Measurements from ENCODE around the gene SLIT3.
A peak's percentile ranks its signal among the peaks of the same experiment; 100 is the strongest.

SLIT3 gene

DNA sequence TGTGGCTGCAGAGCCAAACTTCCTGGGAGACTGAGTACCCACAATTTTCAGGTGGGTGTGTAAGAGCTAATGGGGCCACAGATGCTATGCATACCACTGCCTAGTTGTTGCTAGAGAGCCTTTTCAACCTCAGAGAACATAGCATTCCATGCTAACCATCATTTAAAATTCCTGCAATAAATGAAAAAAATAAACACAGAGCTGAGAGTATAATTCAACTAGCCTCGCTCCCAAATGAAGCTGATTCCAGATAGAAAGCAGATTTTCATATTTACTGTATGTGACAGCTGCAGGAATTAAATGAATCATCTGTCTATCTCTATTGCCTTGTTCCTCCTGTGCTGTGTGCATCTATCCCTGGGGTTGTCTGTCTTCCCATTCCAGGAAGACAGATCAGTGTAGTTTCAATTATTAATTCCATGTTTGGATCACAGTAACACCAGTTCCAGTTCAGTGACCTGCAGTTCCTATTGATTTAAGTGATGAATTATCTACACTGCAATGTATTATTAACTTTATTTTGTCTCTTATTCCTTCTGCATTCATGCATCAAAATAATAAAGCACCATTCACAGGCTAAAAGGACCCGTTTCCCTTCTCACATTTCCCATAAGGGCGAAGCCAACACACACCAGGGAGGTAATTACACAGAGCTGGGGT, 324.5 kb downstream of the SLIT3 start:
- no peaks in the 10 kb centered on the region for H3K9me3 ChIP-seq (ENCODE audit: control insufficient read depth, insufficient read depth, low read depth, low read length)
- CTCF ChIA-PET: no interaction called here
- no peak overlapping the region for H3K4me3 ChIP-seq (ENCODE audit: low read depth, low read length)
- POLR2A ChIA-PET: no interaction called here
- TF ChIP-seq ZSCAN23 (tag by site-specific recombination; IDR thresholded peaks at IDR 0.05): no peak
- TF ChIP-seq YY1 (tag by site-specific recombination; IDR thresholded peaks at IDR 0.05): no peak
- no peak for TF ChIP-seq ZBTB7A (tag by site-specific recombination; IDR thresholded peaks at IDR 0.05; ENCODE audit: low read depth)
- no peak for TF ChIP-seq ZNF214 (tag by site-specific recombination; IDR thresholded peaks at IDR 0.05; ENCODE audit: borderline replicate concordance)
- TF ChIP-seq, protein P1, sequence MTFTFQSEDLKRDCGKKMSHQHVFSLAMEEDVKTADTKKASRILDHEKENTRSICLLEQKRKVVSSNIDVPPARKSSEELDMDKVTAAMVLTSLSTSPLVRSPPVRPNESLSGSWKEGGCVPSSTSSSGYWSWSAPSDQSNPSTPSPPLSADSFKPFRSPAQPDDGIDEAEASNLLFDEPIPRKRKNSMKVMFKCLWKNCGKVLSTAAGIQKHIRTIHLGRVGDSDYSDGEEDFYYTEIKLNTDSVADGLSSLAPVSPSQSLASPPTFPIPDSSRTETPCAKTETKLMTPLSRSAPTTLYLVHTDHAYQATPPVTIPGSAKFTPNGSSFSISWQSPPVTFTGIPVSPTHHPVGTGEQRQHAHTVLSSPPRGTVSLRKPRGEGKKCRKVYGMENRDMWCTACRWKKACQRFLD (tag by site-specific recombination; IDR thresholded peaks at IDR 0.05): no peak
- TF ChIP-seq ZNF335 (tag by site-specific recombination; conservative IDR thresholded peaks at IDR 0.05): no peak
- no peaks in the 10 kb centered on the region for H3K36me3 ChIP-seq (ENCODE audit: control insufficient read depth in 2 of 2, insufficient read depth in 1 of 2, low read length in 2 of 2)
- H3K27ac ChIP-seq (ENCODE audit: extremely low read depth, low read depth, low read length): no peak overlapping the region
- 0 out of 2 replicates have a peak, but pooled peaks cover 4% of the 10 kb centered on the region for H3K4me1 ChIP-seq (ENCODE audit: control insufficient read depth, insufficient read depth, low read length)

DNA sequence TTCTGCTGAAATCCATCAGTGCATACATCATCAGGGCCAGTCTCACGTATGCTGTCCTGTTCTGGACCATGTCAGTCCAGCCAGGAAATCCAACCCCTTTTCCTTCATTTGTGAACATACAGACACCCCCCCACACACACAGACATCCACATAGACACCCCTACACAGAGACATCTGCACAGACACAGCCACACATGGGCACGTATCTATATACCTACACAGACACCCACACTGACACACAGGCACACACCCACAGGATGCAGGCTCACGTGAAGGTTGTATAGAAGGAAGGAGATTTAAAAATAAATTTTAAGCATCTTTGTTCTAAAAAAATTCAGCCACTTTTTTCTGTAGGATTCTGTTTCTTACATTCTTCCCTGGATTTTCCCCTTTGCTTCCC, 325.6 kb downstream of the SLIT3 start:
- Histone ChIP-seq H3K9me3 (ENCODE audit: control insufficient read depth, insufficient read depth, low read depth, low read length) (no peaks in the 10 kb centered on the region), H3K36me3 (ENCODE audit: control insufficient read depth in 2 of 2, insufficient read depth in 1 of 2, low read length in 2 of 2) (no peaks in the 10 kb centered on the region), H3K27ac (ENCODE audit: extremely low read depth, low read depth, low read length) (no peak overlapping the region), H3K4me1 (ENCODE audit: control insufficient read depth, insufficient read depth, low read length) (0 out of 2 replicates have a peak, but pooled peaks cover 4% of the 10 kb centered on the region), H3K4me3 (ENCODE audit: low read depth, low read length) (no peak overlapping the region)
- TF ChIP-seq EGR2 (tag by site-specific recombination; IDR thresholded peaks at IDR 0.05; ENCODE audit: low read depth) (peak; percentile 76), ZFHX2 (tag by site-specific recombination; conservative IDR thresholded peaks at IDR 0.05) (peak; percentile 74), ZNF843 (tag by site-specific recombination; IDR thresholded peaks at IDR 0.05) (no peak)
- ChIA-PET POLR2A (no interaction called here), CTCF (interaction anchor here (0.7 kb wide), 1 partner anchor 385 kb away, joined by 3 read pairs; no protein-coding TSS in a partner anchor)

DNA sequence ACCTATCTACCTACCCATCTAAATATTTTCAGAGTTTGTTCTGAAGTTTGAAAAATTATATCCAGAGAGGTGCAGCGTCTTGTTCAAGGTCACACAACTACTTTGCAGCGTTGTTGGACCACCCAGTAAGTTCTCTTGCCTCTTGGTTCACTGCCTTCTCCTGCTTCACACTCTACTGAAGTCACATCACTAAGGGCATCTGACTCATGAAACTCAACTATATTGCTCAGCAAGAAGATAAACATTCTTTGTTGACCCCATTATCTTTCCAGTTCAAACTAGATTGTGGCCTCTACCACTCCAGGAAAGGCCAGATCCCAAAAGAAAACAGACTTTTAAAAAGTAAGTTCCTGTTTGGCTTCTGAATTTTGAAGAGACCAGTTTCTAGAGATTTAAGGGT, 326.9 kb downstream of the SLIT3 start:
- no peaks in the 10 kb centered on the region for H3K36me3 ChIP-seq (ENCODE audit: control insufficient read depth in 2 of 2, insufficient read depth in 1 of 2, low read length in 2 of 2)
- no peak overlapping the region for H3K27ac ChIP-seq (ENCODE audit: extremely low read depth, low read depth, low read length)
- H3K9me3 ChIP-seq (ENCODE audit: control insufficient read depth, insufficient read depth, low read depth, low read length): no peaks in the 10 kb centered on the region
- ChIA-PET CTCF (interaction anchor here (0.5 kb wide), 1 partner anchor 331 kb away, joined by 3 read pairs; no protein-coding TSS in a partner anchor), POLR2A (no interaction called here)
- TF ChIP-seq ZNF654 (tag by site-specific recombination; IDR thresholded peaks at IDR 0.05; ENCODE audit: low read depth) (no peak), ZBTB20 (tag by site-specific recombination; IDR thresholded peaks at IDR 0.05) (no peak), ZNF473 (tag by site-specific recombination; IDR thresholded peaks at IDR 0.05) (no peak), ZNF658 (tag by site-specific recombination; IDR thresholded peaks at IDR 0.05) (no peak), TRIM28 (IDR thresholded peaks at IDR 0.05; ENCODE audit: borderline replicate concordance, low read length) (no peak), ZNF274 (IDR thresholded peaks at IDR 0.05; ENCODE audit: low read length) (no peak), ZNF274 (tag by site-specific recombination; IDR thresholded peaks at IDR 0.05; ENCODE audit: borderline replicate concordance) (no peak)
- 0 out of 2 replicates have a peak, but pooled peaks cover 4% of the 10 kb centered on the region for H3K4me1 ChIP-seq (ENCODE audit: control insufficient read depth, insufficient read depth, low read length)
- H3K4me3 ChIP-seq (ENCODE audit: low read depth, low read length): no peak overlapping the region

DNA sequence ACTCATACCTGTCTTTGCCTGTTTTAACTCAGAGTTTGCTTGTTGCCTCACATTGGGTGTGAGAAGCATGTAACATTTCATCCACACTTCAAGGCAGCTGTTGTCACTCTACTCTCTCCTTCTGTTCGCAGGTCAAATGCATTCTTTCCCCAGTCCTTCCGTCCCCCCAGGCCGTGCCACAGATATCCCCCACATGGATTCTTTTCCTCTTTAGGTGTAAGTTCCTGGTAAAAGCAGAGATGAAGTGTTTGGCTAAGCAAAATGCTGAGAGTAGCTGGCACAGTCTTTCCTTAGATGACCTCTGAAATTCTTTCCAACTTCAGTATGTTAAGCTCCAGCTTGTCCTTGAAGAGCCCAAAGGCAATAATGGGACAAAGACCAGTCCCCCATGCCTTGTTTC, 328.2 kb downstream of the SLIT3 start:
- no peaks in the 10 kb centered on the region for H3K9me3 ChIP-seq (ENCODE audit: control insufficient read depth, insufficient read depth, low read depth, low read length)
- no peaks in the 10 kb centered on the region for H3K36me3 ChIP-seq (ENCODE audit: control insufficient read depth in 2 of 2, insufficient read depth in 1 of 2, low read length in 2 of 2)
- no peak overlapping the region for H3K4me3 ChIP-seq (ENCODE audit: low read depth, low read length)
- H3K4me1 ChIP-seq (ENCODE audit: control insufficient read depth, insufficient read depth, low read length): 0 out of 2 replicates have a peak, but pooled peaks cover 4% of the 10 kb centered on the region
- ChIA-PET POLR2A (no interaction called here), CTCF (interaction anchor here (1.1 kb wide), 1 partner anchor 14 kb away, joined by 3 read pairs; no protein-coding TSS in a partner anchor)
- no peak overlapping the region for H3K27ac ChIP-seq (ENCODE audit: extremely low read depth, low read depth, low read length)
- TF ChIP-seq FEZF1 (tag by site-specific recombination; IDR thresholded peaks at IDR 0.05) (no peak), ZFP3 (tag by site-specific recombination; IDR thresholded peaks at IDR 0.05; ENCODE audit: low read depth) (no peak), ZNF521 (tag by site-specific recombination; IDR thresholded peaks at IDR 0.05) (no peak), ZNF768 (tag by site-specific recombination; IDR thresholded peaks at IDR 0.05) (no peak), MEIS1 (CRISPR knock-in tag; IDR thresholded peaks at IDR 0.05; ENCODE audit: borderline replicate concordance) (no peak), ZNF571 (tag by site-specific recombination; IDR thresholded peaks at IDR 0.05) (no peak), ZNF791 (tag by site-specific recombination; IDR thresholded peaks at IDR 0.05) (no peak)
- TF ChIP-seq, protein P2, sequence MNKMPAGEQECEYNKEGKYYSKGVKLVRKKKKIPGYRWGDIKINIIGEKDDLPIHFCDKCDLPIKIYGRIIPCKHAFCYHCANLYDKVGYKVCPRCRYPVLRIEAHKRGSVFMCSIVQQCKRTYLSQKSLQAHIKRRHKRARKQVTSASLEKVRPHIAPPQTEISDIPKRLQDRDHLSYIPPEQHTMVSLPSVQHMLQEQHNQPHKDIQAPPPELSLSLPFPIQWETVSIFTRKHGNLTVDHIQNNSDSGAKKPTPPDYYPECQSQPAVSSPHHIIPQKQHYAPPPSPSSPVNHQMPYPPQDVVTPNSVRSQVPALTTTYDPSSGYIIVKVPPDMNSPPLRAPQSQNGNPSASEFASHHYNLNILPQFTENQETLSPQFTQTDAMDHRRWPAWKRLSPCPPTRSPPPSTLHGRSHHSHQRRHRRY (tag by site-specific recombination; IDR thresholded peaks at IDR 0.05): no peak
- TF ChIP-seq, protein P3, sequence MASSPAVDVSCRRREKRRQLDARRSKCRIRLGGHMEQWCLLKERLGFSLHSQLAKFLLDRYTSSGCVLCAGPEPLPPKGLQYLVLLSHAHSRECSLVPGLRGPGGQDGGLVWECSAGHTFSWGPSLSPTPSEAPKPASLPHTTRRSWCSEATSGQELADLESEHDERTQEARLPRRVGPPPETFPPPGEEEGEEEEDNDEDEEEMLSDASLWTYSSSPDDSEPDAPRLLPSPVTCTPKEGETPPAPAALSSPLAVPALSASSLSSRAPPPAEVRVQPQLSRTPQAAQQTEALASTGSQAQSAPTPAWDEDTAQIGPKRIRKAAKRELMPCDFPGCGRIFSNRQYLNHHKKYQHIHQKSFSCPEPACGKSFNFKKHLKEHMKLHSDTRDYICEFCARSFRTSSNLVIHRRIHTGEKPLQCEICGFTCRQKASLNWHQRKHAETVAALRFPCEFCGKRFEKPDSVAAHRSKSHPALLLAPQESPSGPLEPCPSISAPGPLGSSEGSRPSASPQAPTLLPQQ (tag by site-specific recombination; IDR thresholded peaks at IDR 0.05): no peak
